Right lobe of liver (tissue), 4 donors: Measurements from ENCODE around the gene GALNT7.

ENCODE experiments used
- CTCF ChIP-seq, 4 donors: fragments of 200-600 bp in 3 of 4; fragments of 450-650 bp in 1 of 4; IDR thresholded peaks; one replicate each; pipeline versions ENCODE4 v1.5.1 to v1.8.0; 2016 to 2022; ENCODE audit warnings: antibody characterized with exemption in 4 of 4, mild to moderate bottlenecking in 2 of 4
- POLR2A ChIP-seq: fragments of 450-650 bp; IDR thresholded peaks from one replicate; pipeline ENCODE4 v1.6.1; 2017; ENCODE audit warnings: antibody characterized with exemption, mild to moderate bottlenecking
- donor health status: DM: no; HTN: no; CAD: no.
- donor health status: DM: no; HTN: no; CAD: no.
- donor health status: DM: no; HTN: yes; CAD: no.

GRCh38 chr4:173282626-173283025 is 114.0 kb downstream of the GALNT7 start:
- TF ChIP-seq POLR2A (no peak), CTCF (IDR thresholded peaks at IDR 0.05) (no peak)
